Heart left ventricle (tissue), 16 donors: ENCODE results near the gene SIRPB2. TPM values are rescaled to one million over a fixed set of nuclear protein-coding genes. Genes with fewer than 3 reads are reported as not detected.

Source experiments
- ATAC-seq, 4 donors: fragments of 200-7000 bp; cut with Tn5 transposase; one replicate each; pipeline ENCODE4 v1.9.1; 2020 to 2022; ENCODE audit warnings: moderate library complexity in 4 of 4, mild to moderate bottlenecking in 3 of 4, moderate number of reproducible peaks in 1 of 4
- DNase-seq, 5 donors: peaks; one replicate each; pipeline ENCODE4 v3.0.0-alpha.2; 2020
- H3K27ac ChIP-seq, 12 donors: fragments of 200-600 bp; sonication (generic) in 4 of 12; one replicate each; pipeline versions ENCODE4 v1.5.0 to v1.8.0; 2016 to 2022; ENCODE audit warnings: mild to moderate bottlenecking in 2 of 12
- H3K27me3 ChIP-seq, 9 donors: fragments of 200-600 bp; sonication (generic) in 2 of 9; one replicate each; pipeline versions ENCODE4 v1.5.1 to v1.8.0; 2016 to 2022; ENCODE audit warnings: mild to moderate bottlenecking in 3 of 9
- H3K36me3 ChIP-seq, 9 donors: fragments of 200-600 bp; sonication (generic) in 2 of 9; one replicate each; pipeline versions ENCODE4 v1.5.0 to v1.8.0; 2018 to 2022; ENCODE audit warnings: mild to moderate bottlenecking in 2 of 9
- H3K4me1 ChIP-seq, 12 donors: fragments of 200-600 bp; sonication (generic) in 4 of 12; one replicate each; pipeline versions ENCODE4 v1.5.0 to v1.8.0; 2016 to 2022; ENCODE audit warnings: mild to moderate bottlenecking in 3 of 12
- H3K4me3 ChIP-seq, 12 donors: fragments of 200-600 bp; sonication (generic) in 4 of 12; one replicate each; pipeline versions ENCODE4 v1.5.0 to v1.8.0; 2017 to 2022; ENCODE audit warnings: mild to moderate bottlenecking in 9 of 12, moderate library complexity in 4 of 12
- H3K9me3 ChIP-seq, 12 donors: fragments of 200-600 bp; sonication (generic) in 4 of 12; one replicate each; pipeline versions ENCODE4 v1.5.0 to v1.8.0; 2016 to 2022; ENCODE audit warnings: mild to moderate bottlenecking in 1 of 12
- CTCF ChIP-seq, 12 donors: fragments of 200-600 bp; sonication (generic) in 4 of 12; IDR thresholded peaks; one replicate each; pipeline versions ENCODE4 v1.5.0 to v1.8.0; 2018 to 2022; ENCODE audit warnings: antibody characterized with exemption in 12 of 12, mild to moderate bottlenecking in 5 of 12
- POLR2A ChIP-seq, 2 donors: fragments of 450-650 bp; IDR thresholded peaks; one replicate each; pipeline ENCODE4 v1.6.1; 2017; ENCODE audit warnings: antibody characterized with exemption in 2 of 2, mild to moderate bottlenecking in 2 of 2, moderate library complexity in 2 of 2
- WGBS, 4 donors: extraction: QIAGEN DNeasy Blood & Tissue Kit in 2 of 4; methylation state at CpG; one replicate each; pipeline versions ENCODE4 v1.1.5 to v1.1.7; 2013 to 2018; 5-methylcytosine and 5-hydroxymethylcytosine counted together
- intact Hi-C, 10 donors: fragments of 100-400 bp; cut with DNase I; formaldehyde crosslinking; loops; one replicate each; pipeline versions ENCODE4 v1.11.1 to v1.14.2; 2022
- polyA plus RNA-seq, 2 donors: library from polyadenylated mRNA; stranded (reverse); fragments of 200-250 nt; gene quantifications; one replicate each; pipeline ENCODE4 v1.2.3, GENCODE V29; 2013
- total RNA-seq, 9 donors: library from RNA; depleted of rRNA in 2 of 9; stranded (reverse); fragments of >200 nt in 2 of 9; fragmentation: NEBNext Ultra II Directional in 3 of 9; extraction: Animal tissue kit (Norgen Biotek cat#: 25700) in 3 of 9; gene quantifications; one replicate each; pipeline versions ENCODE4 v1.1.0 to v1.2.4, GENCODE V29; 2016 to 2023
- donor health status: ischemic (EF 13 %, LVEDD 7.1; RV severe dilation, severe dysfunction).
- donor health status: healthy with polysubstance abuse.
- donor health status: DM: no; HTN: yes; CAD: no.
- donor health status: DM: no; HTN: no; CAD: no.
- donor health status: ischemic (EF 25% LVEDD 6.9; RV normal size, moderate dysfunction).
- donor health status: ischemic (EF 25% LVEDD 5.7; RV mildly dilated, moderate dysfunction).
- donor health status: healthy.
- donor health status: DM: yes; HTN: yes; CAD: no.
- donor health status: ischemic (EF 35%, LVEDD 5.7; RV mildly dilated, moderate dysfunction).
- donor health status: nonischemic (EF 11% LVEDD 7.7; RV severe dilation, severe dysfunction).
- donor health status: DM: yes; HTN: yes; CAD: no.
- donor health status: PGD.
- donor health status: ischemic (EF 29% LVEDD 5.4; RV normal size, mild dysfunction).
- donor health status: nonischemic (EF 23%, LVEDD 6.1; RV moderate dilation, normal function).

Gene SIRPB2
- total and polyA plus RNA-seq, 11 donors, result 0.74 to 11.9 (median 2.1) TPM

GRCh38 chr20:1468117-1468624, 23.0 kb downstream of the SIRPB2 start:
- TF ChIP-seq CTCF (IDR thresholded peaks at IDR 0.05), result no peak
- TF ChIP-seq POLR2A (IDR thresholded peaks at IDR 0.05), result no peak
- Histone ChIP-seq H3K4me3 (peak overlapping the region in 1 of 12 donors; percentile 94), H3K4me1 (peaks cover 5 to 77% (median 28%) of the 10 kb centered on the region in 12 donors), H3K27me3 (no peaks in the 10 kb centered on the region), H3K27ac (peak overlapping the region in 3 of 12 donors; percentile 6 to 95 (median 42)), H3K36me3 (peaks cover 0 to 22% (median 14%) of the 10 kb centered on the region in 9 donors), H3K9me3 (no peaks in the 10 kb centered on the region)
- DNase-seq, result no peak
- intact Hi-C loops, result loop anchor here in 5 of 10 donors (5.0 to 10.0 kb wide), 4 partner anchors 76 to 663 kb away; partner anchors contain the start of genes FKBP1A (in 2 of the 5) and PSMF1 (in 2 of the 5)
- no peak for ATAC-seq
- 75 to 81% (median 77%) methylated on average over 7 of the region's 7 CpGs for WGBS, 4 donors

GRCh38 chr20:1467355-1468116, 23.7 kb downstream of the SIRPB2 start:
- intact Hi-C loops, result loop anchor here in 5 of 10 donors (2.0 to 10.0 kb wide), 5 partner anchors 75 to 663 kb away; partner anchors contain the start of genes PSMF1 (in 3 of the 5) and FKBP1A (in 2 of the 5)
- WGBS, 4 donors, result 56 to 64% (median 63%) methylated on average over 22 of the region's 22 CpGs
- H3K4me1 ChIP-seq, result peaks cover 5 to 76% (median 28%) of the 10 kb centered on the region in 12 donors
- no peak for TF ChIP-seq CTCF (IDR thresholded peaks at IDR 0.05)
- TF ChIP-seq POLR2A (IDR thresholded peaks at IDR 0.05), result no peak
- no peaks in the 10 kb centered on the region for H3K9me3 ChIP-seq
- H3K36me3 ChIP-seq, result peaks cover 0 to 29% (median 14%) of the 10 kb centered on the region in 9 donors
- DNase-seq, result peak in 1 of 5 donors; percentile 57
- H3K27ac ChIP-seq, result peak overlapping the region in 10 of 12 donors; percentile 2 to 96 (median 85)
- no peaks in the 10 kb centered on the region for H3K27me3 ChIP-seq
- ATAC-seq, result peak in 3 of 4 donors; percentile 2 to 23 (median 8)
- H3K4me3 ChIP-seq, result peak overlapping the region in 9 of 12 donors; percentile 74 to 99 (median 94)

GRCh38 chr20:1467082-1467354, 24.2 kb downstream of the SIRPB2 start:
- TF ChIP-seq CTCF (IDR thresholded peaks at IDR 0.05) (peak in 2 of 12 donors; percentile 7 to 27), POLR2A (IDR thresholded peaks at IDR 0.05) (no peak)
- 3 to 5% (median 4%) methylated on average over 6 to 7 of the region's 7 CpGs for WGBS, 4 donors
- H3K36me3 ChIP-seq, result peaks cover 0 to 34% (median 18%) of the 10 kb centered on the region in 9 donors
- peaks cover 5 to 71% (median 28%) of the 10 kb centered on the region in 12 donors for H3K4me1 ChIP-seq
- DNase-seq, result no peak
- H3K27ac ChIP-seq, result peak overlapping the region in 10 of 12 donors; percentile 2 to 96 (median 85)
- intact Hi-C loops, result loop anchor here in 5 of 10 donors (2.0 to 10.0 kb wide), 5 partner anchors 75 to 662 kb away; partner anchors contain the start of genes PSMF1 (in 3 of the 5) and FKBP1A (in 2 of the 5)
- peak overlapping the region in 10 of 12 donors; percentile 74 to 99 (median 93) for H3K4me3 ChIP-seq
- H3K27me3 ChIP-seq, result no peaks in the 10 kb centered on the region
- H3K9me3 ChIP-seq, result no peaks in the 10 kb centered on the region
- ATAC-seq, result no peak
